ENCODE results near the gene PLEK. TPM values are rescaled to one million over a fixed set of nuclear protein-coding genes. Genes with fewer than 3 reads are reported as not detected.

Gene PLEK
- total RNA-seq = under 1 TPM; 0.60 to 0.89 TPM

GRCh38 chr2:68365087-68365486, at the start of gene PLEK:
Gene PLEK (plus strand): TSS chr2:68365282. CDS start chr2:68365352, 70 bp downstream.
- no peaks in the 10 kb centered on the region for H3K36me3 Mint-ChIP-seq (ENCODE audit: low read depth)
- H3K9me3 Mint-ChIP-seq (ENCODE audit: low read depth) = no peaks in the 10 kb centered on the region
- H3K27me3 Mint-ChIP-seq = peaks cover 18% of the 10 kb centered on the region
- DNase-seq (no peak), ATAC-seq (no peak)
- no peak within 1 kb of the TSS for H3K4me3 Mint-ChIP-seq
- POLR2A ChIA-PET = no interaction called here
- no peak within 1 kb of the TSS for H3K27ac Mint-ChIP-seq
- peaks cover 11% of the 10 kb centered on the region for H3K4me1 Mint-ChIP-seq
- CTCF ChIA-PET = interaction anchor here (0.7 to 3.4 kb wide), 3 partner anchors 77 to 94 kb away, joined by 3 to 19 read pairs (median 3); no protein-coding TSS in a partner anchor
- intact Hi-C loops (cut with DNase I, micrococcal nuclease) = no loop called here

- intact Hi-C loops (cut with DNase I, micrococcal nuclease) = no loop called here
- ChIA-PET CTCF (interaction anchor here (0.7 kb wide), 1 partner anchor 686 kb away, joined by 3 read pairs; no protein-coding TSS in a partner anchor), POLR2A (interaction anchor here (0.6 kb wide), 1 partner anchor 43 kb away, joined by 3 read pairs; no protein-coding TSS in a partner anchor)
- H3K4me1 Mint-ChIP-seq = peaks cover 8% of the 10 kb centered on the region
- no peaks in the 10 kb centered on the region for H3K9me3 Mint-ChIP-seq (ENCODE audit: low read depth)
- no peak overlapping the region for H3K4me3 Mint-ChIP-seq
- H3K27ac Mint-ChIP-seq = no peak overlapping the region
- ATAC-seq = no peak
- H3K27me3 Mint-ChIP-seq = peaks cover 38% of the 10 kb centered on the region
- H3K36me3 Mint-ChIP-seq (ENCODE audit: low read depth) = no peaks in the 10 kb centered on the region
- no peak for DNase-seq
These were observed 49.0 kb upstream of the PLEK start for GRCh38 chr2:68316111-68316510.

- ATAC-seq = no peak
These were observed 46.8 kb upstream of the PLEK start for GRCh38 chr2:68317971-68318913.

GRCh38 chr2:68318914-68319397, 46.1 kb upstream of the PLEK start:
- Mint-ChIP-seq H3K4me1 (peaks cover 8% of the 10 kb centered on the region), H3K4me3 (peak overlapping the region; percentile 60), H3K27ac (no peak overlapping the region), H3K36me3 (ENCODE audit: low read depth) (no peaks in the 10 kb centered on the region), H3K9me3 (ENCODE audit: low read depth) (no peaks in the 10 kb centered on the region), H3K27me3 (peaks cover 44% of the 10 kb centered on the region)
- no peak for ATAC-seq
- ChIA-PET CTCF (no interaction called here), POLR2A (no interaction called here)
- DNase-seq = no peak
- intact Hi-C loops (cut with DNase I, micrococcal nuclease) = no loop called here

More at GRCh38 chr2:68317971-68318913, 46.8 kb upstream of the PLEK start:
- Mint-ChIP-seq H3K27ac (no peak overlapping the region), H3K9me3 (ENCODE audit: low read depth) (no peaks in the 10 kb centered on the region), H3K27me3 (peaks cover 44% of the 10 kb centered on the region), H3K4me3 (no peak overlapping the region), H3K36me3 (ENCODE audit: low read depth) (no peaks in the 10 kb centered on the region), H3K4me1 (peaks cover 8% of the 10 kb centered on the region)
- ChIA-PET CTCF (no interaction called here), POLR2A (no interaction called here)
- intact Hi-C loops (cut with DNase I, micrococcal nuclease) = no loop called here
- DNase-seq = no peak

- no peak within 1 kb of the TSS for H3K27ac Mint-ChIP-seq
- ATAC-seq = peak; percentile 49
- intact Hi-C loops (cut with DNase I, micrococcal nuclease) = no loop called here
- peak; percentile 18 for DNase-seq
- H3K9me3 Mint-ChIP-seq (ENCODE audit: low read depth) = no peaks in the 10 kb centered on the region
- H3K36me3 Mint-ChIP-seq (ENCODE audit: low read depth) = no peaks in the 10 kb centered on the region
- POLR2A ChIA-PET = no interaction called here
- CTCF ChIA-PET = no interaction called here
- H3K27me3 Mint-ChIP-seq = peaks cover 49% of the 10 kb centered on the region
- H3K4me1 Mint-ChIP-seq = peaks cover 8% of the 10 kb centered on the region
- H3K4me3 Mint-ChIP-seq = peak within 1 kb of the TSS; percentile 60
These were observed 45.5 kb upstream of the PLEK start, which contains the start of gene CNRIP1 for GRCh38 chr2:68319398-68320117. Gene CNRIP1 (minus strand): TSS chr2:68319949. CDS start chr2:68319400, 549 bp downstream.

- intact Hi-C loops (cut with DNase I, micrococcal nuclease) = no loop called here
- Mint-ChIP-seq H3K4me1 (peaks cover 8% of the 10 kb centered on the region), H3K9me3 (ENCODE audit: low read depth) (no peaks in the 10 kb centered on the region), H3K36me3 (ENCODE audit: low read depth) (no peaks in the 10 kb centered on the region), H3K27ac (no peak overlapping the region), H3K4me3 (peak overlapping the region; percentile 60), H3K27me3 (peaks cover 52% of the 10 kb centered on the region)
- ChIA-PET CTCF (no interaction called here), POLR2A (no interaction called here)
- DNase-seq = no peak
- no peak for ATAC-seq
These were observed 44.9 kb upstream of the PLEK start for GRCh38 chr2:68320118-68320641.

- ATAC-seq = no peak
- H3K4me3 Mint-ChIP-seq = no peak overlapping the region
- POLR2A ChIA-PET = no interaction called here
- H3K27me3 Mint-ChIP-seq = peaks cover 40% of the 10 kb centered on the region
- H3K9me3 Mint-ChIP-seq (ENCODE audit: low read depth) = no peaks in the 10 kb centered on the region
- no peaks in the 10 kb centered on the region for H3K36me3 Mint-ChIP-seq (ENCODE audit: low read depth)
- CTCF ChIA-PET = no interaction called here
- intact Hi-C loops (cut with DNase I, micrococcal nuclease) = no loop called here
- DNase-seq = no peak
- H3K27ac Mint-ChIP-seq = no peak overlapping the region
- H3K4me1 Mint-ChIP-seq = peaks cover 3% of the 10 kb centered on the region
These were observed 40.0 kb upstream of the PLEK start for GRCh38 chr2:68325056-68325455.

GRCh38 chr2:68328901-68329300, 36.2 kb upstream of the PLEK start:
- no peaks in the 10 kb centered on the region for H3K36me3 Mint-ChIP-seq (ENCODE audit: low read depth)
- intact Hi-C loops (cut with DNase I, micrococcal nuclease) = no loop called here
- no peak overlapping the region for H3K27ac Mint-ChIP-seq
- no peaks in the 10 kb centered on the region for H3K4me1 Mint-ChIP-seq
- DNase-seq (no peak), ATAC-seq (no peak)
- no peaks in the 10 kb centered on the region for H3K9me3 Mint-ChIP-seq (ENCODE audit: low read depth)
- ChIA-PET POLR2A (no interaction called here), CTCF (no interaction called here)
- H3K4me3 Mint-ChIP-seq = no peak overlapping the region
- H3K27me3 Mint-ChIP-seq = peaks cover 33% of the 10 kb centered on the region

- CTCF ChIA-PET = interaction anchor here (1.0 to 1.1 kb wide), 2 partner anchors 109 to 111 kb away, joined by 3 read pairs; no protein-coding TSS in a partner anchor
- Mint-ChIP-seq H3K4me3 (no peak overlapping the region), H3K27ac (no peak overlapping the region), H3K27me3 (peaks cover 26% of the 10 kb centered on the region), H3K9me3 (ENCODE audit: low read depth) (no peaks in the 10 kb centered on the region), H3K4me1 (no peaks in the 10 kb centered on the region), H3K36me3 (ENCODE audit: low read depth) (no peaks in the 10 kb centered on the region)
- ATAC-seq = peak; percentile 73
- no peak for DNase-seq
- POLR2A ChIA-PET = no interaction called here
- intact Hi-C loops (cut with DNase I, micrococcal nuclease) = no loop called here
These were observed 34.4 kb upstream of the PLEK start for GRCh38 chr2:68330691-68331090.

GRCh38 chr2:68333009-68333408, 32.1 kb upstream of the PLEK start:
- no peaks in the 10 kb centered on the region for H3K36me3 Mint-ChIP-seq (ENCODE audit: low read depth)
- intact Hi-C loops (cut with DNase I, micrococcal nuclease) = no loop called here

GRCh38 chr2:68333931-68334330, 31.2 kb upstream of the PLEK start:
- Mint-ChIP-seq H3K9me3 (ENCODE audit: low read depth) (no peaks in the 10 kb centered on the region), H3K4me1 (no peaks in the 10 kb centered on the region), H3K4me3 (no peak overlapping the region), H3K27ac (no peak overlapping the region), H3K27me3 (peaks cover 17% of the 10 kb centered on the region), H3K36me3 (ENCODE audit: low read depth) (no peaks in the 10 kb centered on the region)
- ATAC-seq = no peak
- ChIA-PET CTCF (no interaction called here), POLR2A (no interaction called here)
- intact Hi-C loops (cut with DNase I, micrococcal nuclease) = no loop called here
- no peak for DNase-seq

More at GRCh38 chr2:68333009-68333408, 32.1 kb upstream of the PLEK start:
- Mint-ChIP-seq H3K9me3 (ENCODE audit: low read depth) (no peaks in the 10 kb centered on the region), H3K27ac (no peak overlapping the region), H3K4me1 (no peaks in the 10 kb centered on the region), H3K4me3 (no peak overlapping the region), H3K27me3 (peaks cover 25% of the 10 kb centered on the region)
- CTCF ChIA-PET = no interaction called here
- no peak for DNase-seq
- POLR2A ChIA-PET = no interaction called here
- ATAC-seq = no peak
